Activated naive CD8-positive, alpha-beta T cell treated with anti-CD3 and anti-CD28 coated beads, Interleukin-2, amount 10 ng/mL, durations not matched to agents 7 days and 5 days (primary cell): ENCODE results near the gene PRPF8. TPM values are rescaled to one million over a fixed set of nuclear protein-coding genes. Genes with fewer than 3 reads are reported as not detected.
"Not testable (repeated sequence)": the region's sequence is repeated elsewhere in the genome, so short reads cannot be mapped to it uniquely, and the experiment has no call there.

Experiments used
- ATAC-seq: fragments of 150-1000 bp; cut with Tn5 transposase; one replicate; pipeline ENCODE4 v1.10.0; 2021; ENCODE audit warnings: low read depth, moderate library complexity
- POLR2A ChIA-PET: fragments of 350-600 bp; sonication (Branson Sonifier 250); formaldehyde crosslinking; loops from one replicate; lab custom pipeline; 2021; ENCODE audit warnings: antibody characterized with exemption; lab: Charles Lee
- DNase-seq: peaks from one replicate; pipeline ENCODE4 v3.0.0; 2021
- H3K27ac Mint-ChIP-seq: one replicate; pipeline ENCODE4 v1.8.0; 2022; ENCODE audit warnings: mild to moderate bottlenecking, mixed read lengths
- H3K27me3 Mint-ChIP-seq: one replicate; pipeline ENCODE4 v1.8.0; 2022; ENCODE audit warnings: mild to moderate bottlenecking, moderate library complexity, mixed read lengths
- H3K36me3 Mint-ChIP-seq: one replicate; pipeline ENCODE4 v1.8.0; 2021; ENCODE audit warnings: mild to moderate bottlenecking, mixed read lengths
- H3K4me1 Mint-ChIP-seq: one replicate; pipeline ENCODE4 v1.8.0; 2021; ENCODE audit warnings: mixed read lengths
- H3K4me3 Mint-ChIP-seq: one replicate; pipeline ENCODE4 v1.8.0; 2022; ENCODE audit warnings: mild to moderate bottlenecking, moderate library complexity, mixed read lengths
- H3K9me3 Mint-ChIP-seq: one replicate; pipeline ENCODE4 v1.8.0; 2021; ENCODE audit warnings: mixed read lengths
- total RNA-seq, 2 experiments: library from RNA; stranded (reverse); gene quantifications; one replicate each; pipeline ENCODE4 v1.2.3, GENCODE V29; 2021

Gene PRPF8
- total RNA-seq, 2 experiments from 2014 or later: 346 to 350 TPM

GRCh38 chr17:1652794-1653193 lies 31.9 kb downstream of the PRPF8 start:
- ATAC-seq, H3K27me3 Mint-ChIP-seq, H3K27ac Mint-ChIP-seq, H3K4me3 Mint-ChIP-seq, H3K9me3 Mint-ChIP-seq, H3K4me1 Mint-ChIP-seq, DNase-seq: not testable (repeated sequence)
- POLR2A ChIA-PET: interaction anchor here (0.7 kb wide), 2 partner anchors 26 to 177 kb away, joined by 3 to 4 read pairs; partner anchors contain the start of gene SMYD4
- peaks cover 42% of the 10 kb centered on the region for H3K36me3 Mint-ChIP-seq

- Mint-ChIP-seq H3K4me3 (no peak overlapping the region), H3K9me3 (no peaks in the 10 kb centered on the region), H3K27me3 (no peaks in the 10 kb centered on the region), H3K27ac (no peak overlapping the region), H3K36me3 (peaks cover 36% of the 10 kb centered on the region), H3K4me1 (peaks cover 9% of the 10 kb centered on the region)
- no peak for DNase-seq
- POLR2A ChIA-PET: no interaction called here
- no peak for ATAC-seq
Observed at GRCh38 chr17:1651559-1651844, 33.2 kb downstream of the PRPF8 start.

GRCh38 chr17:1650731-1651558 lies 33.7 kb downstream of the PRPF8 start:
- Mint-ChIP-seq H3K9me3 (no peaks in the 10 kb centered on the region), H3K27ac (peak overlapping the region; percentile 21), H3K36me3 (peaks cover 33% of the 10 kb centered on the region), H3K4me3 (no peak overlapping the region), H3K4me1 (peaks cover 9% of the 10 kb centered on the region), H3K27me3 (no peaks in the 10 kb centered on the region)
- POLR2A ChIA-PET: interaction anchor here (1.0 kb wide), 1 partner anchor 18 kb away, joined by 5 read pairs; no protein-coding TSS in a partner anchor
- no peak for ATAC-seq
- DNase-seq: no peak

- POLR2A ChIA-PET: interaction anchor here (0.5 to 2.3 kb wide), 6 partner anchors 19 to 179 kb away, joined by 3 to 16 read pairs (median 4); partner anchors contain the start of gene SMYD4
- Mint-ChIP-seq H3K27ac (peak within 1 kb of the TSS; percentile 64), H3K4me1 (peaks cover 18% of the 10 kb centered on the region), H3K36me3 (peaks cover 28% of the 10 kb centered on the region), H3K27me3 (no peaks in the 10 kb centered on the region), H3K9me3 (no peaks in the 10 kb centered on the region), H3K4me3 (peak within 1 kb of the TSS; percentile 80)
- peak; percentile 17 for ATAC-seq
- no peak for DNase-seq
Observed at GRCh38 chr17:1649844-1650501, 34.7 kb downstream of the PRPF8 start, which contains the start of gene RILP. RILP (minus strand) TSS chr17:1649866; CDS start chr17:1649804, 62 bp downstream.

- Mint-ChIP-seq H3K27ac (peak overlapping the region; percentile 64), H3K4me1 (peaks cover 24% of the 10 kb centered on the region), H3K9me3 (no peaks in the 10 kb centered on the region), H3K36me3 (peaks cover 24% of the 10 kb centered on the region), H3K27me3 (no peaks in the 10 kb centered on the region), H3K4me3 (peak overlapping the region; percentile 80)
- ATAC-seq: peak; percentile 74
- peak; percentile 98 for DNase-seq
- POLR2A ChIA-PET: interaction anchor here (0.5 to 2.3 kb wide), 8 partner anchors 19 to 193 kb away, joined by 3 to 16 read pairs (median 4); partner anchors contain the start of genes CRK and SMYD4
Observed at GRCh38 chr17:1648963-1649843, 35.5 kb downstream of the PRPF8 start.

GRCh38 chr17:1648173-1648962 lies 36.3 kb downstream of the PRPF8 start:
- ATAC-seq (peak; percentile 15), DNase-seq (no peak)
- Mint-ChIP-seq H3K4me3 (peak overlapping the region; percentile 80), H3K4me1 (peaks cover 27% of the 10 kb centered on the region), H3K27me3 (no peaks in the 10 kb centered on the region), H3K36me3 (peaks cover 17% of the 10 kb centered on the region), H3K27ac (peak overlapping the region; percentile 64), H3K9me3 (no peaks in the 10 kb centered on the region)
- POLR2A ChIA-PET: interaction anchor here (0.6 to 2.3 kb wide), 5 partner anchors 9 to 192 kb away, joined by 3 to 16 read pairs (median 4); partner anchors contain the start of gene CRK

GRCh38 chr17:1647802-1648171 lies 36.9 kb downstream of the PRPF8 start:
- DNase-seq (no peak), ATAC-seq (no peak)
- Mint-ChIP-seq H3K36me3 (peaks cover 12% of the 10 kb centered on the region), H3K9me3 (no peaks in the 10 kb centered on the region), H3K4me1 (peaks cover 27% of the 10 kb centered on the region), H3K27me3 (no peaks in the 10 kb centered on the region), H3K4me3 (peak overlapping the region; percentile 76), H3K27ac (no peak overlapping the region)
- POLR2A ChIA-PET: interaction anchor here (0.6 to 2.3 kb wide), 3 partner anchors 9 to 70 kb away, joined by 3 to 16 read pairs (median 5); no protein-coding TSS in a partner anchor

GRCh38 chr17:1646199-1646875 lies 38.3 kb downstream of the PRPF8 start:
- H3K9me3 Mint-ChIP-seq: no peaks in the 10 kb centered on the region
- no peak for DNase-seq

GRCh38 chr17:1645207-1646171 lies 39.2 kb downstream of the PRPF8 start, which contains the start of gene SCARF1:
SCARF1 (minus strand) TSS chr17:1645732; CDS start chr17:1645697, 35 bp downstream.
- Mint-ChIP-seq H3K4me3 (peak within 1 kb of the TSS; percentile 86), H3K4me1 (peaks cover 27% of the 10 kb centered on the region), H3K27me3 (no peaks in the 10 kb centered on the region), H3K36me3 (peaks cover 2% of the 10 kb centered on the region), H3K27ac (peak within 1 kb of the TSS; percentile 83), H3K9me3 (no peaks in the 10 kb centered on the region)
- ATAC-seq: no peak
- POLR2A ChIA-PET: no interaction called here
- no peak for DNase-seq

More at GRCh38 chr17:1646199-1646875, 38.3 kb downstream of the PRPF8 start:
- Mint-ChIP-seq H3K36me3 (peaks cover 4% of the 10 kb centered on the region), H3K27me3 (no peaks in the 10 kb centered on the region), H3K4me1 (peaks cover 27% of the 10 kb centered on the region), H3K27ac (peak overlapping the region; percentile 83), H3K4me3 (no peak overlapping the region)
- no peak for ATAC-seq
- POLR2A ChIA-PET: no interaction called here

- H3K9me3 Mint-ChIP-seq: no peaks in the 10 kb centered on the region
- POLR2A ChIA-PET: interaction anchor here (0.6 kb wide), 1 partner anchor 249 kb away, joined by 4 read pairs; no protein-coding TSS in a partner anchor
- peak overlapping the region; percentile 83 for H3K27ac Mint-ChIP-seq
- no peaks in the 10 kb centered on the region for H3K27me3 Mint-ChIP-seq
- H3K4me3 Mint-ChIP-seq: peak overlapping the region; percentile 86
- H3K4me1 Mint-ChIP-seq: peaks cover 24% of the 10 kb centered on the region
- ATAC-seq: no peak
- H3K36me3 Mint-ChIP-seq: peaks cover 2% of the 10 kb centered on the region
- peak; percentile 52 for DNase-seq
Observed at GRCh38 chr17:1644493-1645206, 40.0 kb downstream of the PRPF8 start.
